COLO668 (cell line): ENCODE results near the gene ZC3H12D.

Experiments
- DNase-seq: peaks from one replicate; lab custom pipeline; 2025; ENCODE audit not compliant: unreplicated experiment; lab: John Stamatoyannopoulos, UW

ZC3H12D gene

GRCh38 chr6:149444360-149445094, 40.3 kb downstream of the ZC3H12D start:
- peak; percentile 41 for DNase-seq

GRCh38 chr6:149443411-149444181, 41.2 kb downstream of the ZC3H12D start:
- DNase-seq = no peak

GRCh38 chr6:149441740-149442139, 43.1 kb downstream of the ZC3H12D start:
- DNase-seq = no peak

GRCh38 chr6:149440735-149441671, 43.8 kb downstream of the ZC3H12D start:
- DNase-seq = peak; percentile 22

GRCh38 chr6:149439626-149440025, 45.2 kb downstream of the ZC3H12D start:
- DNase-seq = no peak

- no peak for DNase-seq
Observed at GRCh38 chr6:149438855-149439254, 46.0 kb downstream of the ZC3H12D start.

GRCh38 chr6:149437212-149437611, 47.6 kb downstream of the ZC3H12D start:
- DNase-seq = no peak

- DNase-seq = no peak
Observed at GRCh38 chr6:149436647-149437046, 48.2 kb downstream of the ZC3H12D start.

- DNase-seq = no peak
Observed at GRCh38 chr6:149435919-149436586, 48.8 kb downstream of the ZC3H12D start.

GRCh38 chr6:149433881-149434280, 50.9 kb downstream of the ZC3H12D start:
- no peak for DNase-seq

- DNase-seq = no peak
Observed at GRCh38 chr6:149433405-149433804, 51.4 kb downstream of the ZC3H12D start.

- peak; percentile 79 for DNase-seq
Observed at GRCh38 chr6:149431905-149432775, 52.7 kb downstream of the ZC3H12D start.

GRCh38 chr6:149429427-149430360, 55.1 kb downstream of the ZC3H12D start:
- no peak for DNase-seq

GRCh38 chr6:149428606-149429005, 56.2 kb downstream of the ZC3H12D start:
- DNase-seq = no peak

- DNase-seq = no peak
Observed at GRCh38 chr6:149425754-149426153, 59.1 kb downstream of the ZC3H12D start.

- no peak for DNase-seq
Observed at GRCh38 chr6:149425224-149425623, 59.6 kb downstream of the ZC3H12D start.

GRCh38 chr6:149423964-149424440, 60.8 kb downstream of the ZC3H12D start:
- DNase-seq = no peak

GRCh38 chr6:149422581-149422980, 62.2 kb downstream of the ZC3H12D start:
- DNase-seq = no peak

GRCh38 chr6:149421132-149421531, 63.7 kb downstream of the ZC3H12D start:
- DNase-seq = no peak
